DOHH2 (cell line): ENCODE results near the gene DMC1.

Experiments used
- CTCF ChIP-seq: fragments of 200-600 bp; sonication (generic); IDR thresholded peaks from one replicate; pipeline ENCODE4 v1.5.1; 2014; ENCODE audit warnings: antibody characterized with exemption, mild to moderate bottlenecking, low read depth, low read length; ENCODE audit not compliant: poor library complexity, severe bottlenecking
- EZH2phosphoT487 ChIP-seq: fragments of 200-600 bp; sonication (generic); IDR thresholded peaks from 2 replicates; pipeline ENCODE4 v1.6.1; 2017; ENCODE audit warnings: borderline replicate concordance, mild to moderate bottlenecking, antibody characterized with exemption, low read length, moderate library complexity, mixed read lengths

GRCh38 chr22:38612217-38613006, 42.4 kb upstream of the DMC1 start:
- TF ChIP-seq CTCF (no peak), EZH2phosphoT487 (no peak)
